Measurements from ENCODE around the gene OPRL1.

OPRL1 gene

DNA sequence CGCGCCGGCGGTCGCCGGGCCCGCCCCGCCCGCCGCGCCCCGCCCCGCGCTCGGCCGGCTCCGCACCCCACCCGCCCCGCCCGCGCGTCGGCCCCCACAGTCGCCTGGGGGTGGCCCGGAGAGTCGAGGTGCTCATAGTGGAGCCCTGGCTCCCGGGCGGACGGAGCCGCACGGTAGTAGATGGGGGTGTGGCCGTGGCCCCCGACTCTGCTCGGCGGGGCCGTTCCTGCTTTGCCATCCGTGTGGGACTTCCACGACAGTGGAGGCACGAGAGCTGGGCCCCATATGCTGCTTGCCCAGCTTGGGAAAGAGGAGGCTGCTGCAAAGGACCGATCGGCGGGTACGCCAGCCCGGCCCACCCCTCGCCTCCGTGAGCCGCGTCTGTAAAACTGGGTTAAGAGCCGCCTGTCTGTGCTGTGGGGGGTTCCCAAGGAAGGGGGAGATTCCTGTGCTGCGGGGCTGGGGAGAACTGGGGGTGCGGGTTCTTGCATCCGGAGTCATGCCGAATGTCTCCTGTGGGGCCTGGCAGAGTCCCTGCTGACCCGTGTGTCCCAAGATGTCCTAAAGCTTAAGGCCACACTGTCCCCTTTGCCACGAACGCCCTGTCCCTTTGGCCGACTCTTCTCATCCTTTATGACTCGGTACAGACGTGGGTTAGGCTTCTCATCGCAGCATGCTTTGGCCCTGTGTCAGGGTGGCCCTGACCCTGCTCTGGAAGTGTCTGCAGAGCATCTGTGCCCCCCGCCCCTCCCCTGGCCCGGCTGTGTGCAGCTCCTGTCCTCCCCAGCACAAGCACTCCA, at the start of gene OPRL1:
TSS of gene OPRL1 (plus strand) at position 70 of the 800 bp plus-strand sequence. CDS start 12,639 bp downstream, outside the sequence.
- peak; percentile 62 for DNase-seq

DNA sequence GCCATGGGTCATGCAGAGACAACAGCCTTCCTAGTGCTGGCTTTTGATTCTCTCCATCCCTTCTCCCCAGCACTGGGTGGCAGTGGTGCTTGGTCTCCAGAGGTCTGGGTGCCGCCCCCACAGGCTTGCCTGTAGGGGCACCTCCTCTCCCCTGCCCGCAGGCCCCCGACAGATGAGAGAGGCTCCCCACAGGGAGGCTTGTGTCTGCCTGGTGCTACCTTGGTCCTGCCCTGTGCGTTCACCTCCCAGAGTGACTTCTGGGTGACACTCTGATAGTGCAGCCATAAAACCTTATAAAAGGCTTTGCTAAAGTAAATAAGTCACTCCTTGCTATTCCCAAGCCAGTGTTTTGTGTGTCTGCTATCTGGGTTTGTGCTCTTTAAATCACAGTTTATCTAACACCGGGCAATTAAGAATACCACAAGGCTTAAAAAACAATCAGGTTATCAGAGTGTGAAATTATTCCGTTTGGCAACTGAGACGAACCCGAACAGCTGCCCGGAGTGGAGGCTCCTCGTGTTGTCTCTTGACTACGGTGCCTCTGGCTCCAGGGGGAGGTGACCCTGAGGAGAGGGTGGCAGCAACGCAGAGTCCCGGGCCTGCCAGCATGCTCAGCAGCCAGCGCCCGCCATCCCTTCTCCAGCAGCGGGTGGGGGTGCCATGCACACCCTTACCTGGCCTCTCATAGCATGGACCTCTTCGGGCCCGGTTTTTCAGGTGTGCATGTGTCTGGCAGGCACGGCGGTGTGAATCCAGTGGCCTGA, 49.3 kb upstream of the OPRL1 start:
- no peak for DNase-seq

DNA sequence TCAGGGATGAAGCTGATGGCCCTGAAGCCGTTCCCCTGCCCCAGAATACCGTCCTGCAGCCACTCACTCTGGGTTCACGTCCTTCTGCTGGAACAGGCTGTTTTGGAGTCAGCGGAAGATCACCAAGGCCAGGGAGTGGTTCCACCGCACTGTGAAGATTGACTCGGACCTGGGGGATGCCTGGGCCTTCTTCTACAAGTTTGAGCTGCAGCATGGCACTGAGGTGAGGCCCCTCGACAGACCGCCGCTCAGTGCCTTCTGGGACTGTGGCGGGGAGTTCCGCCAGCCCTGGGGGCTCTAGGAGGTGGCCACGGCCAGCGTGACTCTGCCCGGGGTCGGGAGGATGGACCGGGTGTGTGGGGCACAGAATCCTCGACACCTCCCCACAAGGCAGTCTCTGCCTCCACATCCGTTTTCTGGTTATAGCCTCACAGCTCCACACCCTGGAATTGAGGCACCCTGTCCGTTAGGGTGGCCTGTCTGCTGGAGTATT, 48.0 kb upstream of the OPRL1 start:
- no peak for DNase-seq

DNA sequence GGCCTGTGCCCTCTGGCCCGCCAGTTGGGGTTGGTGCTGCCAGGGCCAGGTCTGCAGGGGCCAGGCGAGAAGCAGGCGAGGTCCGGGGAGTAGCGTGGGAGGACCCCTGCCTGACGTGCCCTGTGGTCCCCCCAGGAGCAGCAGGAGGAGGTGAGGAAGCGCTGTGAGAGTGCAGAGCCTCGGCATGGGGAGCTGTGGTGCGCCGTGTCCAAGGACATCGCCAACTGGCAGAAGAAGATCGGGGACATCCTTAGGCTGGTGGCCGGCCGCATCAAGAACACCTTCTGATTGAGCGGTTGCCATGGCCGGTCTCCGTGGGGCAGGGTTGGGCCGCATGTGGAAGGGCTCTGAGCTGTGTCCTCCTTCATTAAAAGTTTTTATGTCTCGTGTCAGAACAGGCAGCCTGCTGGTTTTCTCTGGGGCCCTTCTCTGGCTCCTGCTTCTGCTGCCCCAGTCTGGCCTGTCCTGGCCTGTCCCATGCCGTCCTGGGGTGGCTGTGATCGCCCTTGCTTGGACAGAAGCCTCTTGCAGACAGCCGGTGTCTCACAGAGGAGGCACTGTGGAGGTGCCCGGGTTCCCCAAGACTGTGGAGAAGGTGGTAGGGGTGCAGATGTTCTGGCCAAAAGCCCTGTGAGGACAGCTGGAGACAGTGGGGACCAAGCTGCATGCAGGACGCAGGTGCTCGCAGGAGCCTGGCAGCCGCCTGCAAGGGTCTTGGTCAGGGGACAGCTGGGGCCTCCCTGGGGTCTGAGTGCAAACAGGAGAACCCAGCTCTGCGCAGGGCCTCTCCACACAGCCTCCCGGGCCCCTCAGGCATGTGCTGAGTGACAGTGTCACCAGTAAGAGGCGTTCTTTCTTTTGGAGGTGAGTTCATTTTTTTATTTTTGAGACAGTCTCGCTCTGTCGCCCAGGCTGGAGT, 46.9 kb upstream of the OPRL1 start:
- no peak for DNase-seq

DNA sequence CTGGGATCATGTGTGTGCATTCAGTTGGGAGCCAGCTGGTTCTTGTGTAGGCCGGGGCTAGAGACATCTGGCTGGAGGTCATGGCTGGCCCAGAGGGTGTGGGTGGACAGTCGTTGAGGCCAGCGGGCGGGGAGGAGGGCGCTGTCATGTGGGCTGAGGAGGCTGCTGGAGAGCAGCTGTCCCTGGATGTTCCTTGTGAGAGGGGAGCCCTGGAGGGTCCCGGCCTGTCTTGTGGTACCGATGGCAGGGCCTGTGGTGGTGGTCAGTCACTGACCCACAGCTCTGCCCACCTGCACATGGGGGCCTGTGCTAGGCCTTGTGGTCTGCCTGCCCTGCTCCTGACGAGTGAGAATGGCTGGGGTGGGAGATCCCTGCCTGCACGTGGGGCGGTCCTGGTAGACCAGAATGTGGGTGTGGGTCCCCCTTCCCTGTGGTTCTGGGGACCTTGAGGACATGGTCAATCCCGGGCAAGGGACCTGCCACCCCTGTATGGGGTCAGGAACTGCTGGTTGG, 45.8 kb upstream of the OPRL1 start:
- no peak for DNase-seq

DNA sequence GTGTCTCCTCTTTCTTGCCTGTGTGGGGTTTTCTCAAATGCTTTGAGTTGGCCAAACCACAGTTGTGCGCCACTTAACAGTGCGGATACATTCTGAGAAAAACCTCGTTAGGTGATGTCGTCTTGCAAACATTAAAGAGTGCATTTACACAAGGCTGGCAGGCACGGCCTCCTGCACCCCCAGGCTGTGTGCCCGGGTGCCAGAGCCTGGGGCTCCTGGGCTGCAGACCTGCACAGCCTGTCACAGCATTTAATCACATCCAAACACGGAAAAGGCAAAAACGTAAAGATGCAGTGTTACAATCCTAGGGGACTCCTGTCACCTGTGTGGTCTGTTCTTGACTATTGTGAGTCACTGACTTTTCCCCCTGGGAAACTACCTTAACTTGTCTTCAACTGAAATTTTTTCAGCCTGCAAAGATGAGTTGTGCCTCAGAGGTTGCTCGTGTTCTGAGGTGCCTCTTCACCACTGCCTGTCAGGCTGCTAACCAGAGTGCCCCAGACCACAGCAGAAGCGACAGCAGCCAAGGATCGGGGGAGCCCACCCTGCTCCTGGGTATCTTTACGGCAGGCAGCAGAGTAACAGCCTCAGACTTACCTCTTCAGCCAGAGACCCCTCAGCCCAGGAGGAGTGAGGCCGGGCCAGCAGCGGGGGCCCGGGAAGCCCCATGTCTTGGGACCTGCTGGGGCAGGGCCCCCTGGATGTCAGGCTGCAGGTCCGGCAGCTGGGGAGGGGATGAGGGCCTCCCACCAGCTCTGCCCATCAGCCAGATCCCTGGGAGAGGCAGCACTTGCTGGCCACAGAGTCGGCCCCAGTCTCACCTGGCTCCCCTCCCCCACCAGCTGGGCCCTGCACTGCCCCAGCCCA, 44.6 kb upstream of the OPRL1 start:
- peak; percentile 50 for DNase-seq

DNA sequence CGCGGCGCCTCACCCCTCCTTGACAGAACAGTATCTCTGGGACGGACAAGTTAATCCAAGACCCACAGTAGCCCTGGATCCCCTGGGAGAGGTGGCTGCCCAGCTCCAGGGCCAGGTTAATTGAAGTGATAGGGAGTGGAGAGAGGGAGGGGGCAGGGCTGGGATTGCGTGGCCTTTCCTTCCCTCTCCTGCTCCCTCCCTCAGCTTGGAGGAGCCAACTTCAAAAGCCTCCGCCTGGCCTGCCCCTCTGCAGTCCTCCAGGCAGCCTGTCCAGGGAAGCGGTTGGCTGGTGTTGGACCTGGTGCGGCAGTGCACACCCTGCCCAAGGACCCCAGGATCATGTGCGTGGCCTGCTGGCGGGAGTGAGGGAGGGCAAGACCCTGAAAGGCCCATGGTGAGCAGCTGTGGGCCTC, 43.9 kb upstream of the OPRL1 start, which contains the start of gene C20orf204:
TSS of gene C20orf204 (plus strand) at position 250 of the 413 bp plus-strand sequence. CDS start at position 392, 142 bp downstream.
- no peak for DNase-seq

DNA sequence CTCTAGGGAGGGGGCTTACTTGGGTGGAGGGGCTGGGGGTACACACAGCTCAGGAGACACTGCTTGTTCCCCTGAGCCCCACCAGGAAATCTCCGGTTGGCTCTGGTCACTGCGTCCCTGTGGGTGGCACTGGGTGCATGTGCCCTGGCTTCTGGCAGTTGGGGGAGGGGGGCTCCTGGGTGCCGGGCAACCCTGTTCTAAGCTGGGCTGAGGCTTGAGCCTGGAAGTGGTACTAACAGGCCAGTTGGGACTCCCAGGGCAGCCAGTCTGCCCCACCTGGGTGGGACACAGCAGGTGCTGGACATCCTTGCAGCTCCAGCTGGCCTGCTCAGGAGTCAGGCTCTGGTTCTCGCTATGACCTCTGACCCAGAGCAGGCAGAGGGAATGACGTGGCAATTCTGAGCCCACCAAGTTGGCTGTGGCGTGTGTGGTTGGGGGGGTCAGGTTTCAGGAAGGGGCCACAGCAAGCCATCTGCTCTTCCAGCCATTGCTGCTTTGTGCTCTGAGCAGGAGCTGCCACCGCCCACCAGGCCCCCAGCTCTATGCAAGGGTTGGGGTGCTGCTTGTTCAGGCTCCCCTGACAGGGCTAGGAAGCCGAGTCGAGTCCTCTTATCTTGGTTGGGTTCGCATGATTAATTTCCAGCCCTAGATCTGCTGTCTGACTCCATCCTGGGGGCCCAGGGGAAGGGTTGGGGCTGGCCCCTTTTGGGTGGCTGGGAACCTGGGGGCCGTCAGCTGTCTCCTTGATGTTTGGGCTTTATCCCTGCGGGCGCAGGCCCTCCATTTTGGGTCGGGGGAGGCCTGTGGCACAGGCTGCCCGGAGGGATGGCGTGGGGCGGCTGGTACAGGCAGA, 43.3 kb upstream of the OPRL1 start:
- no peak for DNase-seq

DNA sequence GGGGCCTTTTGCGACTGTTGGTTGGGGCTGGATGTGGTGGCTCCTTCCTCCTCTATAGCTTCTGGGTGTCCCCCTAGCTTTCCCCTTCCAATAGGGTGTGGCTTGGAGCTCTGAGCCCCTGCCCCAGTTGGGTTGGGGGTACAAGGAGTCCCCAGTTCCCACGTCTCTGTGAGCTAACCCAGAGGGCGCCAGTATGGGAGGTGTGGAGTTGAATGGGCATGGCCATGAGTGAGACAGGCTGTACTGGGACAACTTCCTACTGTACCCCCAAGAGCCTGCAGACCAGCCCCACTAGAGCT, 42.7 kb upstream of the OPRL1 start:
- DNase-seq: no peak

DNA sequence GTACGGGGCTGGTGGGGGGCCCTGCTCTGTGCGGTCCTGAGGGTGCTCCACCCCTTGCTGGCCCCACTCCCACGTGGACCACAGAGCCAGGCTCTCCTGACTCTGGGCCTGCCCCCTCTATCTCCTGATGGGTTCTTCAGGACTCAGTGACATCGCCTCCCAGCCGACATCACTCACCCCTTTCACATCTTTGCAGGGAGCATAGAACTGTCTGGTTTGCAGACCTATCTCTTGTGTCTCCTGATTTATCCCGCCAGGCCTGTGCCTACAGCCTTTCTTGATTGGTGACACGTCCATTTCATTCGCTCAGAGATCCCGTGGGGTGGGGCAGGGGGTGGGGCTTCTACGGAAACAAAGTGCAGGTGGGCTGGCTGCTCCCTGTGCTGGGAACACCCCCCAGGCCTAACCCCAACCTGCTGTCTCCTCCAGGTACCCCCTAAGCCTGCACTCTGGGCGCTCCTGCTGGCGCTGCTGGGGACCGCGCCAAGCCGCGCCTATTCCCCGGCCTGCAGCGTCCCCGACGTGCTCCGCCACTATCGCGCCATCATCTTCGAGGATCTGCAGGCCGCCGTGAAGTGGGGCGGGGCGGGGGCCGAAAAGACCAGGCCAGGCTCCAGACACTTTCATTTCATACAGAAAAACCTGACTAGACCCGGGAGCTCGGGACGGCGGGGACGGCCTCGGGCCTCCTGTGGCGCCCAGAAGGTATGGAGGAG, 42.2 kb upstream of the OPRL1 start:
- DNase-seq: no peak

DNA sequence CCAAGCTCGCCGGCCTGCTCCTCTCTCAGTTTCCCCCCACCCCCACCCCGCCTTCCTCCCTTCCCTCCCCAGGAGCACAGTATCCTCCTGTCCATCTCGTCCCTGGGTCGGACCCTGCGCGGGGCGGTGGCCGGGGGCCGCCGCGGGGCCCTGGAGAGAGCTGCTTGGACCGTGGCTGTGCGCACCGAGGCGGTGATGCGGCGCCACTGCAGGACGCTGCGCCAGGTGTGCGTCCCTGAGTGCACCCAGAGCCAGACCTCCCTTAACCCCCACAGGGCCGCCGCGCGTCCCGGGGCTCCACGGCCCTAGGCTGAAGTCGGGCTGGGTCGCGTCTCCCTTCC, 41.7 kb upstream of the OPRL1 start:
- no peak for DNase-seq

DNA sequence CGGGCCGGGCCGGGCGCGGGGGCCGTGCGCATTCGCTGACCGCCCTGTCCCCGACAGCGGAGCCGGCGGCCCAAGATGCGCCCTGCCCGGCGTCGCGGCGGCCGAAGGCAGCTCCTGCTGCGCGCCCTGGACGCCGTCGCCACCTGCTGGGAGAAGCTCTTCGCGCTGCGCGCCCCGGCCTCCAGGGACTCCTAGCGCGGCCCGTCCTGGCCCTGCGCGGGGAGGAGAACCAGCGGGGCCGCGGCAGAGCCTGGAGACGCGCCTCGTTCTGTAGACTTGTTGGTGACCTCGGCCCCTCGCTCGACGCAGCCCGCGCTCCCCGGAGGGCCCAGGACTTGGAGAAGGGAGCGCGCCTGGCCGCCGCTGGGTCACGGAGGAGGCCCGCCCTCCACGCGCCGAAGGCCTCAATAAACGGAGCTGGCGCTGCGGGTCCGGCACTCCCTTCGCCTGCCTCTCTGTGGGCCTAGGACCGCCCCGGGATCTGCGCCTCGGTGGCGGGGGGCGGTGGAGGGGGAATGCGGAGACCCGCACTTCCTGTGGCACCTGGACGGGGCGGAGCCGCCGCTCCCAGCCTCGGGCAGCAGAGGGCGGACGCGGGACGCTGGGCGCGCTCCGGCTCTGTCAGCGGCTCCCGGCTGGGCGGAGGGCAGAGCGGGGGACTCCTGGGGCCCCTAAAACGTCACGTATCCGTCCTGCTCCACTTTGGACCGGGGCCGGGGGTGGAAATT, 41.2 kb upstream of the OPRL1 start:
- DNase-seq: peak; percentile 79

DNA sequence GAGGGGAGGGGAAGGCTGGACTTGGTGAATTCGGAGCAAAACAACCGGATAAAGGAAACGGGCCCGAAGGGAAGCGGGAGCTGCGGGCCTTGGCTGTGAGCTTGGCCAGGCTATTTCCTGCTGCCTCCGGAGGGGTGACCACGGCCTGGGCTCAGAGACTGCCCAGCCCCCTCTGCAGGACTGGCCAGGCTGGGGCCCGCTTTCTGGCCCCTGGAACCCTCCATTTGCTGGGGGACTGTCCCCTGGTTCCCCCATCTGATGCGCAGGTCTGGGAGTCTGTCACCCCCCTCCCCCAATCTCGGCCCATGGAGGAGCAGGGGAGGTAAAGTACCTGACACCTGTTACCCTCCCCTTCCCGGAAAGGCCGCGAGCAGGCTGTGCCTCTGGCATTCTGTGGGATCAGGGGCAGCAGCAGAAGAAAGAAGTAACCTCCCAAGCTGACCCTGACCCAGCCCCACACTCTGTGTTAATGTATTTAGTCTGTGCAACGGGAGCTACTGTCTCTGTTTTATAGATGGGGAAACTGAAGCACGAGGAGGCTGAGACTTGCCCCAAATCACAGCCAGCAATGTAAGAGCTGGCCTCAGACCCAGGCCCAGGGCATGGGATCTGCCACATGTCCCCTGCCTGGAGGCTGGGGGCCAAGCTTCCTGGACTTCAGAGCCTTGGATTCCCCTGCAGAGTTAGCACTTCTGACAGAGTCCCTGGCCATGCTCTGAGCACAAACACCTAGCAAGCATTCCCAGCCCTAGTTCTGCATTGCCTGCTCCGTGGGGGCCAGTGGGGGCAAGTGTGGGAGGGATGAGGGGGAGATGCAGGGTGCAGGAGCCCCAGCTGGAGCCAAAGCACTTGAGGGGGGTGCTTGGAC, 40.4 kb upstream of the OPRL1 start:
- no peak for DNase-seq

DNA sequence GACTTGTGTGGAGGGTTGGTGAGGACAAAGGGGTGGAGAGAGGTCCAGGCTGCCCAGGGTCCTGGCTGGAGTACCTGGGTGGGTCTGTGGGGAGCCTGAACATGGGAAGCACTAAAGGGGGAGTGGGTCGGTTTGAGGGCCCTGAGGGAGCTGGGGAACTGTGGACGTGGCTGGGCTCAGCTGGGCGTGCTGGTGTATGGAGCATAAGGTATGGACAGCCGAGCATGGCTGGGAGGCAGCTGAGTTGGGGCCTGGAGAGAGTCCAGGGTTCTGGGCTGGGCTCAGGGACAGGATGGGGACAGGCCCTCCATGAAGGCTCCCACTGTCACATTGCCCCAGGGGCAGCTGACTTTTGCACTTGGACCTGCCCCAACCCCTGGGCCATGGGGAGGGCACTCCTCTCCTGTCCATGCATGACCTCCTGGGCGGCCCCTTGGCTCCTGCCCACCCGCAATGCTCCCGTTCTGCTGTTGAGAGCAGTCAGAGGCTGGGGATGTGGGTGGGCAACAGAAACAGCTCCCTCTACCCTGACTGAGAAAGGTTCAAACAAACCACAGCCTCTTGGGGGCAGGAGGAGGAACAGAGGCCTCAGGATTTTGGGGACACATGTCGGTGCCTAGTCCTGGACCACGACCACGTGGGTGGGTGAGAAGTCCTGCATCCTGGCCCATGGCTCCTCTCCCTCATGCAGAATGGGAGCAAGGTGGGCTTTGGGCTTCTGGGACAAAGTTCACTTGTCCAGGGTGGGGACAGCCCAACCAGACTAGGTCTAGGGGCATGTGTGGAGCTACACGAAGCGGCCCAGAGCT, 39.4 kb upstream of the OPRL1 start:
- DNase-seq: no peak

DNA sequence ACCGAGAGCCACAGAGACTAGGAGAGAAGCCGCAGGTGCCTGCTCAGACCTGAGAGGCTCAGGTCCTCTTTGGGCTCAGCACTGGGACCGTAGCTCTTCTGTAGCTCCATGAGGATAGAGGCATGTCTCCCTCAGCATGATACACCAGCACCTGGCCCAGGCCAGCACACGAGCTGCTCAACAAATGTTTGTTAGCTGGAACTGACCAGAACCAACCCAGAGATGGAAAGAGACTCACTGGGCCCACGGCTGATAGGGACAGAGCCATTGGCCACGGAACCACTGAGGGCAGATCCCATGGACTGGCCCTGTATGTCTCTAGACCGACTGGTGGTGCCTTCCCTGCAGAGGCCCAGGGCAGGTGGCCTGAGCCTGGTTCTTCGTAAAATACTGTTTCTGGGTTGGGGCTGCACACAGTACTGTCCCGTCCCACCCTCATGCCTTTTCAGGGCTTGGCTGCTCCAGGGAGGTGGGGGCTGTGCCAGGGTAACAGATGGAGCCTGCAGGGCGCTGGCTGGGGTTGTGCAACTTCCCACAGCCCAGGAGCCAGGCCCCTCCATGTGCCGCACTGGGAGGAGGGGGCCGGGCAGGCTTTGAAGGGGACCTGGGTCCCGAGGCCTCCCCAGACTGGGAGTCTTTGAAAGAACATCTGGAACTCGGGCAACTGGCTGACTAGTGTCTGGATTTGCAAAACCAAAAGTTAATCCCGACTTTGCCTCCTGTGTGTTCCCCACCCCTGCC, 38.7 kb upstream of the OPRL1 start:
- DNase-seq: no peak

DNA sequence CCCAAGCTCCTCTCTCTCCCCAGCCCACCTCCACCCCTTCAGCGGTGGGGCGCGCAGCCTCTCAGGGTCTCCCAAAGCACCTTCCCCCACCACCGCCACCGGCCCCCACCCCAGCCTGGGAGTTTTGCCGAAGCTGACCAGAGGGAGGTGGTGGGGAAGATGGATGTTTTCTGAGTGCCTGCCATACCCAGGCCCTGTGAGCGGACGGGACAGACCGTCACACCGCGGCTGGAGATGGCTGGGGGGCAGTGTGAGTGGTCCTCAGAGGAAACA, 38.2 kb upstream of the OPRL1 start:
- DNase-seq: no peak
